H1 (cell line): ENCODE data around the gene BBS2. TPM values are rescaled to one million over a fixed set of nuclear protein-coding genes. Genes with fewer than 3 reads are reported as not detected.

Source experiments
- CTCF ChIA-PET: fragments of 300-600 bp; sonication (Branson Sonifier 250); formaldehyde crosslinking; loops from one replicate; lab custom pipeline; 2021; ENCODE audit not compliant: partially characterized antibody; lab: Charles Lee
- POLR2A ChIA-PET: fragments of 300-600 bp; sonication (Branson Sonifier 250); formaldehyde crosslinking; loops from one replicate; lab custom pipeline; 2021; ENCODE audit warnings: inconsistent platforms; ENCODE audit not compliant: partially characterized antibody; lab: Charles Lee
- DNase-seq, 2 experiments: peaks; one replicate each; pipeline versions ENCODE4 v3.0.0 to v3.0.0-alpha.2; 2010 to 2022; ENCODE audit warnings: low spot score in 2 of 2, low read depth in 1 of 2, mixed read lengths in 1 of 2
- FAIRE-seq: peaks from 2 replicates; lab custom pipeline; 2011; peaks lifted over from hg19 to GRCh38; lab: Jason Lieb, UNC
- H2AFZ ChIP-seq: 2 replicates; pipeline ENCODE4 v1.8.1; 2012; ENCODE audit warnings: low read length, inconsistent platforms
- H2AK5ac ChIP-seq: 2 replicates; pipeline ENCODE4 v1.6.1; 2013; ENCODE audit warnings: low read depth, low read length
- H2BK120ac ChIP-seq: replicated peaks from 2 replicates; pipeline ENCODE3; 2013; ENCODE audit warnings: low read depth, low read length, inconsistent platforms
- H2BK12ac ChIP-seq: 2 replicates; pipeline ENCODE4 v1.6.1; 2013; ENCODE audit warnings: low read depth, low read length
- H2BK15ac ChIP-seq: 2 replicates; pipeline ENCODE4 v1.6.1; 2013; ENCODE audit warnings: low read length
- H2BK20ac ChIP-seq: 2 replicates; pipeline ENCODE4 v1.6.1; 2013; ENCODE audit warnings: low read length
- H2BK5ac ChIP-seq: 2 replicates; pipeline ENCODE4 v1.6.1; 2013; ENCODE audit warnings: low read depth, low read length
- H3K14ac ChIP-seq: 2 replicates; pipeline ENCODE4 v1.6.1; 2013; ENCODE audit warnings: inconsistent platforms; ENCODE audit not compliant: insufficient read length
- H3K18ac ChIP-seq: 2 replicates; pipeline ENCODE4 v1.6.1; 2013; ENCODE audit warnings: low read length; ENCODE audit errors: extremely low read depth
- H3K23ac ChIP-seq: 2 replicates; pipeline ENCODE4 v1.6.1; 2013; ENCODE audit warnings: inconsistent platforms; ENCODE audit not compliant: insufficient read length
- H3K23me2 ChIP-seq: 2 replicates; pipeline ENCODE4 v1.6.1; 2013; ENCODE audit warnings: low read depth, low read length
- H3K27ac ChIP-seq: 2 replicates; pipeline ENCODE4 v1.6.1; 2011; ENCODE audit warnings: low read depth, low read length, inconsistent platforms
- H3K27me3 ChIP-seq, 4 experiments: replicated peaks in 1 of 4; 1 replicate in 1 of 4; 2 replicates in 3 of 4; pipeline versions ENCODE4 v1.6.1 to v1.8.1; 2011 to 2013; ENCODE audit warnings: low read length in 3 of 4, mild to moderate bottlenecking in 3 of 4, inconsistent platforms in 2 of 4, mixed read lengths in 2 of 4, moderate library complexity in 1 of 4; ENCODE audit not compliant: control insufficient read depth in 3 of 4, insufficient read depth in 3 of 4; ENCODE audit errors: extremely low read depth in 1 of 4
- H3K36me3 ChIP-seq, 4 experiments: 2 replicates each; pipeline versions ENCODE4 v1.6.1 to v1.8.1; 2011 to 2013; ENCODE audit warnings: mild to moderate bottlenecking in 4 of 4, low read length in 3 of 4, moderate library complexity in 2 of 4, control low read depth in 1 of 4, inconsistent platforms in 1 of 4; ENCODE audit not compliant: insufficient read depth in 4 of 4, control insufficient read depth in 2 of 4
- H3K4ac ChIP-seq: replicated peaks from 2 replicates; pipeline ENCODE3; 2013; ENCODE audit warnings: low read length, low read depth, mixed read lengths, inconsistent platforms; ENCODE audit not compliant: insufficient read length
- H3K4me1 ChIP-seq, 4 experiments: replicated peaks in 1 of 4; 1 replicate in 1 of 4; 2 replicates in 3 of 4; pipeline versions ENCODE4 v1.6.1 to v1.8.1; 2011 to 2013; ENCODE audit warnings: low read length in 3 of 4, inconsistent platforms in 2 of 4, mixed read lengths in 1 of 4; ENCODE audit not compliant: insufficient read depth in 4 of 4, control insufficient read depth in 3 of 4
- H3K4me2 ChIP-seq, 2 experiments: 2 replicates each; pipeline versions ENCODE4 v1.6.1 to v1.8.1; 2011 to 2013; ENCODE audit warnings: low read depth in 2 of 2, low read length in 2 of 2, control low read depth in 1 of 2, inconsistent platforms in 1 of 2, mild to moderate bottlenecking in 1 of 2; ENCODE audit not compliant: insufficient read depth in 1 of 2
- H3K4me3 ChIP-seq, 4 experiments: fragments of 200-600, 300-600 bp in 1 of 4; sonication (generic), shearing (Covaris generic), sonication (Bioruptor Twin) in 1 of 4; 2 replicates each; pipeline versions ENCODE4 v1.5.1 to v1.8.1; 2011 to 2016; ENCODE audit warnings: low read length in 4 of 4, low read depth in 3 of 4, control low read depth in 2 of 4, inconsistent platforms in 2 of 4, mild to moderate bottlenecking in 2 of 4, mixed read lengths in 1 of 4, moderate library complexity in 1 of 4; ENCODE audit not compliant: insufficient read depth in 2 of 4; ENCODE audit errors: extremely low read depth in 1 of 4
- H3K56ac ChIP-seq: replicated peaks from 2 replicates; pipeline ENCODE3; 2013; ENCODE audit warnings: low read depth, mild to moderate bottlenecking, mixed read lengths, low read length, inconsistent platforms; ENCODE audit not compliant: insufficient read length
- H3K79me1 ChIP-seq: 2 replicates; pipeline ENCODE4 v1.6.1; 2013; ENCODE audit warnings: low read depth, low read length, control low read depth
- H3K79me2 ChIP-seq, 2 experiments: 2 replicates each; pipeline versions ENCODE4 v1.6.1 to v1.8.1; 2012 to 2013; ENCODE audit warnings: low read length in 2 of 2, mild to moderate bottlenecking in 2 of 2, inconsistent platforms in 1 of 2; ENCODE audit not compliant: insufficient read depth in 2 of 2, control insufficient read depth in 1 of 2
- H3K9ac ChIP-seq, 4 experiments: replicated peaks in 1 of 4; 1 replicate in 1 of 4; 2 replicates in 3 of 4; pipeline versions ENCODE4 v1.6.1 to v1.8.1; 2011 to 2013; ENCODE audit warnings: low read depth in 3 of 4, low read length in 3 of 4, control low read depth in 2 of 4, mild to moderate bottlenecking in 2 of 4, moderate library complexity in 2 of 4, inconsistent platforms in 1 of 4; ENCODE audit errors: extremely low read depth in 1 of 4
- H3K9me3 ChIP-seq, 2 experiments: 2 replicates each; pipeline versions ENCODE4 v1.6.1 to v1.8.1; 2012 to 2013; ENCODE audit warnings: mild to moderate bottlenecking in 2 of 2, moderate library complexity in 2 of 2, control low read depth in 1 of 2, inconsistent platforms in 1 of 2, low read depth in 1 of 2, low read length in 1 of 2, mixed read lengths in 1 of 2; ENCODE audit not compliant: insufficient read depth in 2 of 2
- H4K20me1 ChIP-seq, 2 experiments: replicated peaks in 1 of 2; 2 replicates each; pipeline versions ENCODE3 to v1.8.1; 2011 to 2013; ENCODE audit warnings: inconsistent platforms in 2 of 2, low read length in 2 of 2, mild to moderate bottlenecking in 1 of 2; ENCODE audit not compliant: insufficient read depth in 2 of 2, control insufficient read depth in 1 of 2
- H4K5ac ChIP-seq: 2 replicates; pipeline ENCODE4 v1.6.1; 2013; ENCODE audit warnings: low read length, low read depth, mixed read lengths, inconsistent platforms; ENCODE audit not compliant: insufficient read length
- H4K8ac ChIP-seq: 2 replicates; pipeline ENCODE4 v1.8.0; 2013; ENCODE audit warnings: mild to moderate bottlenecking, moderate library complexity, low read length, inconsistent platforms; ENCODE audit not compliant: insufficient read depth; ENCODE audit errors: extremely low read depth
- H4K91ac ChIP-seq: replicated peaks from 2 replicates; pipeline ENCODE3; 2013; ENCODE audit warnings: low read length, mixed read lengths, inconsistent platforms; ENCODE audit not compliant: insufficient read length
- BACH1 ChIP-seq: IDR thresholded peaks from 2 replicates; pipeline ENCODE4 v1.6.1; 2012; ENCODE audit warnings: low read length, improper control_type of control experiment
- CEBPB ChIP-seq: IDR thresholded peaks from 2 replicates; pipeline ENCODE4 v1.6.1; 2012; ENCODE audit warnings: low read depth, low read length
- GABPA ChIP-seq: IDR thresholded peaks from 2 replicates; pipeline ENCODE4 v1.6.1; 2011; ENCODE audit warnings: mild to moderate bottlenecking, low read length, moderate library complexity, borderline replicate concordance; ENCODE audit not compliant: insufficient read depth
- KDM4A ChIP-seq: IDR thresholded peaks from one replicate; pipeline ENCODE4 v1.7.1; 2012; ENCODE audit warnings: low read depth, mild to moderate bottlenecking, moderate library complexity, low read length, inconsistent platforms; ENCODE audit not compliant: severe bottlenecking
- KDM5A ChIP-seq: fragments of 200-600 bp; IDR thresholded peaks from 2 replicates; pipeline ENCODE4 v1.7.1; 2012; ENCODE audit warnings: mild to moderate bottlenecking, low read length, inconsistent platforms, mixed read lengths
- NRF1 ChIP-seq: IDR thresholded peaks from 2 replicates; pipeline ENCODE4 v1.6.1; 2011; ENCODE audit warnings: mild to moderate bottlenecking, low read depth, low read length, improper control_type of control experiment
- POLR2AphosphoS5 ChIP-seq: IDR thresholded peaks from 2 replicates; pipeline ENCODE4 v1.6.1; 2011; ENCODE audit warnings: low read depth, low read length
- RBBP5 ChIP-seq: IDR thresholded peaks from 2 replicates; pipeline ENCODE4 v1.7.1; 2012; ENCODE audit warnings: low read depth, mild to moderate bottlenecking, inconsistent platforms, low read length, moderate library complexity, borderline replicate concordance
- SP4 ChIP-seq: IDR thresholded peaks from 2 replicates; pipeline ENCODE4 v1.6.1; 2012; ENCODE audit warnings: low read length, inconsistent platforms
- SUZ12 ChIP-seq: fragments of 200-600 bp; sonication (generic); IDR thresholded peaks from 2 replicates; pipeline ENCODE4 v1.6.1; 2012; ENCODE audit warnings: mild to moderate bottlenecking, inconsistent platforms, low read length, moderate library complexity, mixed read lengths
- WGBS, 2 experiments: shearing (Covaris generic) in 1 of 2; methylation state at CpG; one replicate each; pipeline versions ENCODE4 v1.1.6 to v1.1.7; 2013 to 2015; ENCODE audit warnings: low lambda C conversion rate in 2 of 2, mixed read lengths in 2 of 2, inconsistent platforms in 1 of 2, low coverage in 1 of 2, missing lambda C conversion rate in 1 of 2; ENCODE audit not compliant: insufficient replicate concordance in 2 of 2, insufficient coverage in 1 of 2, insufficient read length in 1 of 2; ENCODE audit errors: extremely low coverage in 1 of 2, missing lambda C conversion rate in 1 of 2; 5-methylcytosine and 5-hydroxymethylcytosine counted together
- polyA plus RNA-seq, 7 experiments: library from polyadenylated mRNA; depleted of rRNA in 3 of 7; stranded (reverse) in 5 of 7; unstranded in 2 of 7; fragments of >200 nt in 5 of 7; fragments of 200-250 nt in 2 of 7; gene quantifications; 1 replicate in 5 of 7; 2 replicates in 1 of 7; 4 replicates in 1 of 7; pipeline versions ENCODE4 v1.2.1 to v1.2.3, GENCODE V29; 2011 to 2013; ENCODE audit warnings: missing spikeins in 2 of 7, mixed read lengths in 2 of 7
- total RNA-seq: library from RNA; stranded (reverse); fragmentation: NEBNext Ultra II Directional; extraction: Animal tissue kit (Norgen Biotek cat#: 25700); gene quantifications from 2 replicates; pipeline ENCODE4 v1.2.1, GENCODE V29; 2021

The BBS2 gene
- total and polyA plus RNA-seq, 2 of the 8 experiments (the other 6 are each of a cell fraction or from before 2014, with no cell fraction given): 12.3 to 15.1 TPM

- POLR2A ChIA-PET: no interaction called here
- CTCF ChIA-PET: interaction anchor here (1.0 kb wide), 1 partner anchor 31 kb away, joined by 3 read pairs; no protein-coding TSS in a partner anchor
- no peak for FAIRE-seq
Measured at GRCh38 chr16:56554441-56554840, 34.6 kb upstream of the BBS2 start.

More at GRCh38 chr16:56554441-56554840, 34.6 kb upstream of the BBS2 start:
- Histone ChIP-seq H3K4ac (no peak overlapping the region), H2BK20ac (no peak overlapping the region), H2BK15ac (no peak overlapping the region), H3K79me1 (no peaks in the 10 kb centered on the region)
- DNase-seq: no peak
- TF ChIP-seq SUZ12: no peak
- TF ChIP-seq NRF1: no peak
- no peak for TF ChIP-seq BACH1
- no peak for TF ChIP-seq KDM5A
- TF ChIP-seq RBBP5: no peak
- no peak for TF ChIP-seq POLR2AphosphoS5
- no peak for TF ChIP-seq KDM4A
- no peak for TF ChIP-seq SP4
- TF ChIP-seq CEBPB: no peak
- TF ChIP-seq GABPA: no peak
- TF ChIP-seq, all 59 proteins: peak for 0
- H3K27me3 ChIP-seq: peaks cover 0 to 12% (median 7%) of the 10 kb centered on the region in 4 experiments; a peak in 3 of 7 replicates
- no peak overlapping the region for H3K14ac ChIP-seq
- no peak overlapping the region for H4K8ac ChIP-seq
- no peaks in the 10 kb centered on the region for H3K79me2 ChIP-seq
- no peaks in the 10 kb centered on the region for H4K20me1 ChIP-seq
- H3K4me2 ChIP-seq: no peak overlapping the region
- H2AK5ac ChIP-seq: no peak overlapping the region
- H2BK5ac ChIP-seq: no peak overlapping the region
- H3K4me3 ChIP-seq: no peak overlapping the region
- WGBS, 2 experiments: 89% methylated on average over 10 of the region's 10 CpGs; no CpG with 5 or more reads in 1 of the 2 experiments
- no peak overlapping the region for H3K23ac ChIP-seq
- H2BK12ac ChIP-seq: no peak overlapping the region
- H3K23me2 ChIP-seq: no peaks in the 10 kb centered on the region
- no peaks in the 10 kb centered on the region for H3K4me1 ChIP-seq
- no peak overlapping the region for H2AFZ ChIP-seq
- H3K36me3 ChIP-seq: no peaks in the 10 kb centered on the region
- no peak overlapping the region for H4K91ac ChIP-seq
- no peak overlapping the region for H4K5ac ChIP-seq
- H3K9ac ChIP-seq: no peak overlapping the region
- no peak overlapping the region for H3K27ac ChIP-seq
- no peaks in the 10 kb centered on the region for H3K9me3 ChIP-seq
- H3K18ac ChIP-seq: no peak overlapping the region
- no peak overlapping the region for H2BK120ac ChIP-seq
- no peak overlapping the region for H3K56ac ChIP-seq
